ENCODE data around the gene RGS1. TPM values are rescaled to one million over a fixed set of nuclear protein-coding genes. Genes with fewer than 3 reads are reported as not detected.

RGS1 gene
- total RNA-seq, 4 donors from 2014 or later: 38.5 to 160 (median 49.8) TPM

GRCh38 chr1:192543445-192543844 lies 32.1 kb upstream of the RGS1 start:
- TF ChIP-seq POLR2AphosphoS5 (IDR thresholded peaks at IDR 0.05) (no peak), EP300 (IDR thresholded peaks at IDR 0.05; ENCODE audit: low read depth) (no peak), POLR2A (IDR thresholded peaks at IDR 0.05) (no peak), CTCF (IDR thresholded peaks at IDR 0.05) (no peak)
- DNase-seq: no peak
- Histone ChIP-seq H3K36me3 (no peaks in the 10 kb centered on the region), H3K27me3 (no peaks in the 10 kb centered on the region), H3K9me3 (no peaks in the 10 kb centered on the region), H3K4me1 (peaks cover 12 to 36% (median 17%) of the 10 kb centered on the region in 4 donors), H3K27ac (no peak overlapping the region), H3K4me3 (no peak overlapping the region)
- intact Hi-C loops (cut with DNase I; ENCODE audit: low total_unique reads): no loop called here
- WGBS, 2 donors (ENCODE audit: low coverage in 1 of 2): 93 to 96% methylated on average over 5 of the region's 5 CpGs
- in situ Hi-C loops (cut with MboI; ENCODE audit: low pct_ligation_motif_present in 1 of 4, low pct_unique_long_range_greater_than_20kb in 1 of 4, low sequenced_read_pairs in 3 of 4): no loop called here

DNA sequence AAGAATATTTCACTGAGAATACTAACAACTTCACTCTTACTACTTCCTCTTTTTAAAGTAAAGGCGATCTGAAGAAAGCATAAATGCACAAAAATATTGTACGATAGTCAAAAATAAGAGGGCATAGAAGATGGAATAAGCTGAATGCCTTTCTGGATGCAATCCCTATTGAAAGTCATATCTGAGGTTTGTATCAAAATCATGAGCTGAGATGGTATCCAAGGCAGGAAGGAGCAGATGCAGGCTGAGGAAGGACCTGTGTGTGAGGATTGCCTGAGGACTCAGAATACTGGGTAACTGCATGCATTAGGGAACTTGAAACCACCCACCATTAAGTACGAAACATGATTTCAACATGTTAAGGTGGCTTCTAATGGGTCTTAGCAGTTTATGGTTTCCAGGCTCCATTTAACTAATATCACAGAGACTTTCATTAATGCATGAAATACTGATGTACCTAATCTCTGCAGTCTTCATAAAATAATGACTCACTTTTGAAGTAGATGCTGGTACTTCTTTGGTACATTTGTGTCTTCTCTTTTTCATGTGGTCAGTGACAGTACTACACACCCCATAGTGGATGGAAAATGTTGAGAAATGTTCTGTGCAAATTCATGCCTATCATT lies 29.6 kb upstream of the RGS1 start:
- Histone ChIP-seq H3K9me3 (no peaks in the 10 kb centered on the region), H3K4me3 (no peak overlapping the region), H3K27me3 (no peaks in the 10 kb centered on the region), H3K36me3 (no peaks in the 10 kb centered on the region), H3K4me1 (peaks cover 0 to 16% (median 3%) of the 10 kb centered on the region in 4 donors), H3K27ac (peak overlapping the region in 2 of 4 donors; percentile 3 to 45)
- TF ChIP-seq EP300 (IDR thresholded peaks at IDR 0.05; ENCODE audit: low read depth) (no peak), CTCF (IDR thresholded peaks at IDR 0.05) (peak in 4 of 5 experiments; percentile 19 to 36 (median 26)), POLR2A (IDR thresholded peaks at IDR 0.05) (no peak), POLR2AphosphoS5 (IDR thresholded peaks at IDR 0.05) (no peak)
- intact Hi-C loops (cut with DNase I; ENCODE audit: low total_unique reads) (no loop called here), in situ Hi-C loops (cut with MboI; ENCODE audit: low pct_ligation_motif_present in 1 of 4, low pct_unique_long_range_greater_than_20kb in 1 of 4, low sequenced_read_pairs in 3 of 4) (no loop called here)
- DNase-seq: no peak
- 82 to 84% methylated on average over 3 of the region's 3 CpGs for WGBS, 2 donors (ENCODE audit: low coverage in 1 of 2)

DNA sequence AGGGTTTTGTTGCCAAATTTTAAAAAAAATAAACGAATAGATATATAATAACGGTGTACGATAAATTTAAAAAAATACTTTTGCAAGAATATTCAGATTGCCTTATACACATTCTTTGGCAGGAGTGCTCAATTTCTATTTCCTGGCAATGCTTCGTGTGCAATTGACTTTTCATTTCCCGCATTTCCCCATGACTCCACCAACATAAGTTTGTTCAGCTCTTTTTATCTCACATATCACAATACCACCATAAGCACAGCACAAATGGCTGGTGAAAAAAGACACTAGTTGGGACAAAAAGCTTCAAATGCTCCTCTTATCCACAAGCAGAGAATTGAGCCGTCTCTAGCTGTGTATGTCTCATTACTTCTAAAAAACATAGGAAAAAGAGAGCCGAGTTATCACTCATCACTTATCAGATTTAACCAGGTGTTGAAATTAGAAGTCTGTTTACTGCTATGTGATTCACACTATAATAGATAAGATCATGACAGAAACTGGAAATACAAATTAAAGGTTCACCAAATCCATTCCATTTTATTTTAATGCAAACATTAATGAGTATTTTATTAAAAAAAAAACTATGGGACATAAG lies 28.9 kb upstream of the RGS1 start:
- H3K4me3 ChIP-seq: no peak overlapping the region
- H3K36me3 ChIP-seq: no peaks in the 10 kb centered on the region
- no peaks in the 10 kb centered on the region for H3K9me3 ChIP-seq
- TF ChIP-seq POLR2A (IDR thresholded peaks at IDR 0.05): no peak
- TF ChIP-seq EP300 (IDR thresholded peaks at IDR 0.05; ENCODE audit: low read depth): no peak
- WGBS, 2 donors (ENCODE audit: low coverage in 1 of 2): 69 to 73% methylated on average over 7 of the region's 7 CpGs
- no peak overlapping the region for H3K27ac ChIP-seq
- H3K27me3 ChIP-seq: no peaks in the 10 kb centered on the region
- no peak for DNase-seq
- H3K4me1 ChIP-seq: peaks cover 0 to 20% (median 3%) of the 10 kb centered on the region in 4 donors
- intact Hi-C loops (cut with DNase I; ENCODE audit: low total_unique reads): no loop called here
- in situ Hi-C loops (cut with MboI; ENCODE audit: low pct_ligation_motif_present in 1 of 4, low pct_unique_long_range_greater_than_20kb in 1 of 4, low sequenced_read_pairs in 3 of 4): no loop called here

DNA sequence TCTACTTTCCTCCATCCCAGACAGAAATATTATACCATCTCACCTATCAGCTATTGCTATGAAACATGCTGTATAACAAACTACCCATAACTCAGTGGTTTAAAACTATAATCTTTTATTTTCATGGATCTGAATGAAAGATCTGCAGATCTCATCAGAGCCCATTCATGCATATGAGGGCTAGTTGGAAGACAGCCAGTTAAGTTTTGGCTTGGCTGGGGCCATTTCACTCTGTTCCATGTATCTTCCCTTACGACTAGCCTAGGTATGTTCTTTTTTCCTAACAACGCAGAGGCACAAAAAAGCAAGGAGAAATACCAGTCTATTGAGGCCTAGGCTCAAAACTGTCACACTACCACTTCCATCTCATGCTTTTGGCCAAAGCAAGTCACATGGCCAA lies 28.1 kb upstream of the RGS1 start:
- WGBS, 2 donors (ENCODE audit: low coverage in 1 of 2): 90 to 100% methylated on average over 2 of the region's 2 CpGs
- TF ChIP-seq POLR2A (IDR thresholded peaks at IDR 0.05) (no peak), POLR2AphosphoS5 (IDR thresholded peaks at IDR 0.05) (no peak), EP300 (IDR thresholded peaks at IDR 0.05; ENCODE audit: low read depth) (no peak), CTCF (IDR thresholded peaks at IDR 0.05) (no peak)
- no peak overlapping the region for H3K4me3 ChIP-seq
- H3K9me3 ChIP-seq: no peaks in the 10 kb centered on the region
- no peak for DNase-seq
- no peaks in the 10 kb centered on the region for H3K36me3 ChIP-seq
- no peaks in the 10 kb centered on the region for H3K27me3 ChIP-seq
- peaks cover 0 to 20% (median 3%) of the 10 kb centered on the region in 4 donors for H3K4me1 ChIP-seq
- intact Hi-C loops (cut with DNase I; ENCODE audit: low total_unique reads): no loop called here
- in situ Hi-C loops (cut with MboI; ENCODE audit: low pct_ligation_motif_present in 1 of 4, low pct_unique_long_range_greater_than_20kb in 1 of 4, low sequenced_read_pairs in 3 of 4): no loop called here
- H3K27ac ChIP-seq: no peak overlapping the region

All from transverse colon (tissue), 4 donors.